Heart left ventricle (tissue), 16 donors: ENCODE data around the gene GPR15LG. TPM values are rescaled to one million over a fixed set of nuclear protein-coding genes. Genes with fewer than 3 reads are reported as not detected.
A peak's percentile ranks its signal among the peaks of the same experiment; 100 is the strongest.
"Not testable (repeated sequence)": the region's sequence is repeated elsewhere in the genome, so short reads cannot be mapped to it uniquely, and the experiment has no call there.

ENCODE experiments used
- ATAC-seq, 4 donors: fragments of 200-7000 bp; cut with Tn5 transposase; one replicate each; pipeline ENCODE4 v1.9.1; 2020 to 2022; ENCODE audit warnings: moderate library complexity in 4 of 4, mild to moderate bottlenecking in 3 of 4, moderate number of reproducible peaks in 1 of 4
- DNase-seq, 5 donors: peaks; one replicate each; pipeline ENCODE4 v3.0.0-alpha.2; 2020
- H3K27ac ChIP-seq, 12 donors: fragments of 200-600 bp; sonication (generic) in 4 of 12; one replicate each; pipeline versions ENCODE4 v1.5.0 to v1.8.0; 2016 to 2022; ENCODE audit warnings: mild to moderate bottlenecking in 2 of 12
- H3K27me3 ChIP-seq, 9 donors: fragments of 200-600 bp; sonication (generic) in 2 of 9; one replicate each; pipeline versions ENCODE4 v1.5.1 to v1.8.0; 2016 to 2022; ENCODE audit warnings: mild to moderate bottlenecking in 3 of 9
- H3K36me3 ChIP-seq, 9 donors: fragments of 200-600 bp; sonication (generic) in 2 of 9; one replicate each; pipeline versions ENCODE4 v1.5.0 to v1.8.0; 2018 to 2022; ENCODE audit warnings: mild to moderate bottlenecking in 2 of 9
- H3K4me1 ChIP-seq, 12 donors: fragments of 200-600 bp; sonication (generic) in 4 of 12; one replicate each; pipeline versions ENCODE4 v1.5.0 to v1.8.0; 2016 to 2022; ENCODE audit warnings: mild to moderate bottlenecking in 3 of 12
- H3K4me3 ChIP-seq, 12 donors: fragments of 200-600 bp; sonication (generic) in 4 of 12; one replicate each; pipeline versions ENCODE4 v1.5.0 to v1.8.0; 2017 to 2022; ENCODE audit warnings: mild to moderate bottlenecking in 9 of 12, moderate library complexity in 4 of 12
- H3K9me3 ChIP-seq, 12 donors: fragments of 200-600 bp; sonication (generic) in 4 of 12; one replicate each; pipeline versions ENCODE4 v1.5.0 to v1.8.0; 2016 to 2022; ENCODE audit warnings: mild to moderate bottlenecking in 1 of 12
- POLR2A ChIP-seq, 2 donors: fragments of 450-650 bp; IDR thresholded peaks; one replicate each; pipeline ENCODE4 v1.6.1; 2017; ENCODE audit warnings: antibody characterized with exemption in 2 of 2, mild to moderate bottlenecking in 2 of 2, moderate library complexity in 2 of 2
- WGBS, 4 donors: extraction: QIAGEN DNeasy Blood & Tissue Kit in 2 of 4; methylation state at CpG; one replicate each; pipeline versions ENCODE4 v1.1.5 to v1.1.7; 2013 to 2018; 5-methylcytosine and 5-hydroxymethylcytosine counted together
- intact Hi-C, 10 donors: fragments of 100-400 bp; cut with DNase I; formaldehyde crosslinking; loops; one replicate each; pipeline versions ENCODE4 v1.11.1 to v1.14.2; 2022
- polyA plus RNA-seq, 2 donors: library from polyadenylated mRNA; stranded (reverse); fragments of 200-250 nt; gene quantifications; one replicate each; pipeline ENCODE4 v1.2.3, GENCODE V29; 2013
- total RNA-seq, 9 donors: library from RNA; depleted of rRNA in 2 of 9; stranded (reverse); fragments of >200 nt in 2 of 9; fragmentation: NEBNext Ultra II Directional in 3 of 9; extraction: Animal tissue kit (Norgen Biotek cat#: 25700) in 3 of 9; gene quantifications; one replicate each; pipeline versions ENCODE4 v1.1.0 to v1.2.4, GENCODE V29; 2016 to 2023
- TF ChIP-seq, protein P1 (sequence below), 12 donors: fragments of 200-600 bp; sonication (generic) in 4 of 12; IDR thresholded peaks; one replicate each; pipeline versions ENCODE4 v1.5.0 to v1.8.0; 2018 to 2022; ENCODE audit warnings: antibody characterized with exemption in 12 of 12, mild to moderate bottlenecking in 5 of 12
- donor health status: ischemic (EF 13 %, LVEDD 7.1; RV severe dilation, severe dysfunction).
- donor health status: healthy with polysubstance abuse.
- donor health status: DM: no; HTN: yes; CAD: no.
- donor health status: DM: no; HTN: no; CAD: no.
- donor health status: ischemic (EF 25% LVEDD 6.9; RV normal size, moderate dysfunction).
- donor health status: ischemic (EF 25% LVEDD 5.7; RV mildly dilated, moderate dysfunction).
- donor health status: healthy.
- donor health status: DM: yes; HTN: yes; CAD: no.
- donor health status: ischemic (EF 35%, LVEDD 5.7; RV mildly dilated, moderate dysfunction).
- donor health status: nonischemic (EF 11% LVEDD 7.7; RV severe dilation, severe dysfunction).
- donor health status: DM: yes; HTN: yes; CAD: no.
- donor health status: PGD.
- donor health status: ischemic (EF 29% LVEDD 5.4; RV normal size, mild dysfunction).
- donor health status: nonischemic (EF 23%, LVEDD 6.1; RV moderate dilation, normal function).

The GPR15LG gene
- total and polyA plus RNA-seq, 11 donors: 0.11 TPM; not detected in 10

DNA sequence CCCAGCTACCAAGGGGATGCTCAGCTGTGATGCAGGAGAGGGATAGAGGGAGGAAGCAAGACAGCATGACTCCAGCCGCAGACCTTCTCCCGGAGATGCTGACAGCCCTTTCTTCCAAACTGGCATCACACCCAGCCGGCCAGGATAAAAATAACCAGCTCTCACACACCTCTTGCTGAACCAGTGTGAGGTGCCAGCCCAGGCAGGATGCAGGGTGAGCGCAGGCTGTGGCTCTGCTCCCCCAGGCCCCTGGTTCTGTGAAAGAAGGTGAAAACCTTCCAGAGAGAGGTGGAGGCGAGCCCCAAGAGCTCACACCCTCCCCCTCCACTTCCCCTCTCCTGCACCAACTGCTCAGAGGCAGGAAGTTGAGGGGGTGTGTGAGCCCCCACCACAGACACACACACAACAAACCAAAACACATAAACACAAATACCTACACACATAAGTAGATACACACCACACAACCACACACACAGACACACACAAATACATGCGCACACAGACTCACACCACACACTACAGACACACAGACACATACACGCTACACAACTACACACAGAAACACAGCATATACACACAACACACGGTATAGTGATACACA lies 4.0 kb downstream of the GPR15LG start:
- WGBS, 4 donors: 44 to 64% (median 53%) methylated on average over 5 to 8 of the region's 8 CpGs
- intact Hi-C loops: no loop called here
- no peaks in the 10 kb centered on the region for H3K9me3 ChIP-seq
- TF ChIP-seq POLR2A (IDR thresholded peaks at IDR 0.05): no peak
- TF ChIP-seq, protein P1, sequence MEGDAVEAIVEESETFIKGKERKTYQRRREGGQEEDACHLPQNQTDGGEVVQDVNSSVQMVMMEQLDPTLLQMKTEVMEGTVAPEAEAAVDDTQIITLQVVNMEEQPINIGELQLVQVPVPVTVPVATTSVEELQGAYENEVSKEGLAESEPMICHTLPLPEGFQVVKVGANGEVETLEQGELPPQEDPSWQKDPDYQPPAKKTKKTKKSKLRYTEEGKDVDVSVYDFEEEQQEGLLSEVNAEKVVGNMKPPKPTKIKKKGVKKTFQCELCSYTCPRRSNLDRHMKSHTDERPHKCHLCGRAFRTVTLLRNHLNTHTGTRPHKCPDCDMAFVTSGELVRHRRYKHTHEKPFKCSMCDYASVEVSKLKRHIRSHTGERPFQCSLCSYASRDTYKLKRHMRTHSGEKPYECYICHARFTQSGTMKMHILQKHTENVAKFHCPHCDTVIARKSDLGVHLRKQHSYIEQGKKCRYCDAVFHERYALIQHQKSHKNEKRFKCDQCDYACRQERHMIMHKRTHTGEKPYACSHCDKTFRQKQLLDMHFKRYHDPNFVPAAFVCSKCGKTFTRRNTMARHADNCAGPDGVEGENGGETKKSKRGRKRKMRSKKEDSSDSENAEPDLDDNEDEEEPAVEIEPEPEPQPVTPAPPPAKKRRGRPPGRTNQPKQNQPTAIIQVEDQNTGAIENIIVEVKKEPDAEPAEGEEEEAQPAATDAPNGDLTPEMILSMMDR (IDR thresholded peaks at IDR 0.05): no peak
- H3K27ac ChIP-seq: peak overlapping the region in 1 of 12 donors; percentile 29
- no peak overlapping the region for H3K4me3 ChIP-seq
- peak; percentile 32 to 75 (median 54) for DNase-seq
- no peaks in the 10 kb centered on the region for H3K36me3 ChIP-seq
- no peaks in the 10 kb centered on the region for H3K27me3 ChIP-seq
- ATAC-seq: peak; percentile 73 to 90 (median 86)
- peaks cover 0 to 12% (median 0%) of the 10 kb centered on the region in 12 donors for H3K4me1 ChIP-seq

GRCh38 chr10:84178160-84178609 lies 4.6 kb downstream of the GPR15LG start:
- Histone ChIP-seq H3K27ac (no peak overlapping the region), H3K4me1 (peaks cover 0 to 12% (median 0%) of the 10 kb centered on the region in 12 donors), H3K27me3 (no peaks in the 10 kb centered on the region), H3K36me3 (no peaks in the 10 kb centered on the region), H3K9me3 (no peaks in the 10 kb centered on the region), H3K4me3 (no peak overlapping the region)
- intact Hi-C loops: no loop called here
- TF ChIP-seq, protein P1 (IDR thresholded peaks at IDR 0.05): no peak
- no peak for TF ChIP-seq POLR2A (IDR thresholded peaks at IDR 0.05)
- 93 to 98% (median 96%) methylated on average over 3 of the region's 3 CpGs for WGBS, 4 donors
- DNase-seq (no peak), ATAC-seq (no peak)

DNA sequence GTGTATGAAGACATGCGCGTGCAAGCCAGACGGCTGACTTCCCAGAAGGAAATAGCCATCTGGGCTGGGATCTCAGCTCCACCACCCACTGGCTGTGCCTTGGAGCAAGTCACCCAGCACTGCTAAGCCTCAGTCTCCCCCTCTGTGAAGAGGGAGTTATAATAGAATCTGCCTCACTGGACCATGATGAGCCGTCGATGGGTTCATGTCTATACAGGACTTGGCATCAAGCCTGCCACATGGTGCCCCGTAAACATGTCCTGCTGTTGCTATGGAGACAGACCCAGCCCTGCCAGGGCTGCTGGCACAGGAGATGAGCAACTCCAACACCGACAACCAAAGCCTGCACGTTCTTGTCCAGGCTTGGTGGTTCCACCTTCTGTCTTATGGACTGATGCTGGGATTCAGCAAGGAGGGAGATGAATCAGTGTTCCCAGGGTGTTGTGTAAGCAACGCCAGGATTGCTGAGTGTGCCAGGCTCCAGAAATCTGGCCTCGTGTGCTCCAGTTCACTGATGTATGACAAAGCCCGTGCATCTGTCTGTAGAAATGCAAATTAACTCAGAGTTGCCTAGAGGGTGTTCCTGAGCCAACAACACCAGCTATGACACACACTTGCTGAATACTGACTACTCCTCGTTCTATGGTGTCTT lies 5.6 kb downstream of the GPR15LG start:
- intact Hi-C loops: no loop called here
- peak in 1 of 5 donors; percentile 45 for DNase-seq
- Histone ChIP-seq H3K27me3 (no peaks in the 10 kb centered on the region), H3K36me3 (no peaks in the 10 kb centered on the region), H3K4me1 (peaks cover 0 to 12% (median 0%) of the 10 kb centered on the region in 12 donors), H3K9me3 (no peaks in the 10 kb centered on the region), H3K27ac (no peak overlapping the region), H3K4me3 (no peak overlapping the region)
- TF ChIP-seq POLR2A (IDR thresholded peaks at IDR 0.05): no peak
- TF ChIP-seq, protein P1 (IDR thresholded peaks at IDR 0.05): no peak
- peak in 3 of 4 donors; percentile 25 to 26 (median 26) for ATAC-seq
- WGBS, 4 donors: 45 to 57% (median 54%) methylated on average over 8 to 12 of the region's 12 CpGs

GRCh38 chr10:84180386-84180785 lies 6.8 kb downstream of the GPR15LG start:
- H3K9me3 ChIP-seq, H3K27ac ChIP-seq, DNase-seq, H3K27me3 ChIP-seq, H3K4me3 ChIP-seq, ATAC-seq, H3K36me3 ChIP-seq, intact Hi-C loops: not testable (repeated sequence)
- 89 to 100% (median 89%) methylated on average over 7 to 20 of the region's 22 CpGs for WGBS, 4 donors
- H3K4me1 ChIP-seq: peaks cover 0 to 12% (median 0%) of the 10 kb centered on the region in 12 donors
